Ovary (tissue), 3 donors: Measurements from ENCODE around the gene PIP5K1B.

ENCODE experiments used
- EP300 ChIP-seq: sonication (generic); formaldehyde crosslinking; IDR thresholded peaks from one replicate; pipeline ENCODE4 v1.6.1; 2017; ENCODE audit warnings: antibody characterized with exemption
- POLR2A ChIP-seq: fragments of 450-650 bp; IDR thresholded peaks from one replicate; pipeline ENCODE4 v1.6.1; 2017; ENCODE audit warnings: antibody characterized with exemption, mild to moderate bottlenecking, moderate library complexity
- TF ChIP-seq, protein P1 (sequence below), 3 donors: fragments of 450-650 bp in 2 of 3; fragments of 200-600 bp in 1 of 3; IDR thresholded peaks; one replicate each; pipeline versions ENCODE4 v1.5.1 to v1.8.0; 2016 to 2022; ENCODE audit warnings: antibody characterized with exemption in 3 of 3, mild to moderate bottlenecking in 1 of 3
- donor health status: DM: no; HTN: no; CAD: no.

DNA sequence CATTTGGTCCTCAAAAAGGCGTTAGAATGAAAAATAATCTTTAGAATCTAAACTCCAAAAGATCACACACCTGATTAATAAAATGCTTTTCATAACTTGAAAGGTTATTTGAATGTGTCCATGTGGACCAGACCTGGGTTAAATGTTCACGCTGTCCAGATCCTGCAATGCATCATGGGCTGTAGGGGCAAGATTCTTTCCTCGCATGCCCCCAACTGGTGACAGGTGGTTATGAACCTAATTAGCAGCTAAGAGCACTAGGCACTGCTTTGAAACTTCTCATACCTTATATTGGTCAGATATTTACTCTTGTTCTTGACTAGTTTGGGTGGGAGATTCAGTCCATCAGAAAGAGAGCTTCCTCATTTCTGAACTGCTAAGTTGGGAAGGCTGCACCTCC lies 19.3 kb upstream of the PIP5K1B start:
- TF ChIP-seq, protein P1, sequence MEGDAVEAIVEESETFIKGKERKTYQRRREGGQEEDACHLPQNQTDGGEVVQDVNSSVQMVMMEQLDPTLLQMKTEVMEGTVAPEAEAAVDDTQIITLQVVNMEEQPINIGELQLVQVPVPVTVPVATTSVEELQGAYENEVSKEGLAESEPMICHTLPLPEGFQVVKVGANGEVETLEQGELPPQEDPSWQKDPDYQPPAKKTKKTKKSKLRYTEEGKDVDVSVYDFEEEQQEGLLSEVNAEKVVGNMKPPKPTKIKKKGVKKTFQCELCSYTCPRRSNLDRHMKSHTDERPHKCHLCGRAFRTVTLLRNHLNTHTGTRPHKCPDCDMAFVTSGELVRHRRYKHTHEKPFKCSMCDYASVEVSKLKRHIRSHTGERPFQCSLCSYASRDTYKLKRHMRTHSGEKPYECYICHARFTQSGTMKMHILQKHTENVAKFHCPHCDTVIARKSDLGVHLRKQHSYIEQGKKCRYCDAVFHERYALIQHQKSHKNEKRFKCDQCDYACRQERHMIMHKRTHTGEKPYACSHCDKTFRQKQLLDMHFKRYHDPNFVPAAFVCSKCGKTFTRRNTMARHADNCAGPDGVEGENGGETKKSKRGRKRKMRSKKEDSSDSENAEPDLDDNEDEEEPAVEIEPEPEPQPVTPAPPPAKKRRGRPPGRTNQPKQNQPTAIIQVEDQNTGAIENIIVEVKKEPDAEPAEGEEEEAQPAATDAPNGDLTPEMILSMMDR (IDR thresholded peaks at IDR 0.05) = no peak
- TF ChIP-seq EP300 = no peak
- TF ChIP-seq POLR2A = no peak
